ENCODE data around the gene DUT.
A peak's percentile ranks its signal among the peaks of the same experiment; 100 is the strongest.

Gene DUT

GRCh38 chr15:48371550-48371949 lies 40.3 kb downstream of the DUT start:
- no peak for DNase-seq (ENCODE audit: low read depth)

GRCh38 chr15:48371961-48372360 lies 40.7 kb downstream of the DUT start:
- DNase-seq (ENCODE audit: low read depth): no peak

- DNase-seq (ENCODE audit: low read depth): peak; percentile 49
Measured at GRCh38 chr15:48373821-48374451, 42.7 kb downstream of the DUT start.

- no peak for DNase-seq (ENCODE audit: low read depth)
Measured at GRCh38 chr15:48374472-48374871, 43.2 kb downstream of the DUT start.

GRCh38 chr15:48375767-48376166 lies 44.5 kb downstream of the DUT start:
- DNase-seq (ENCODE audit: low read depth): no peak

GRCh38 chr15:48380198-48380597 lies 49.0 kb downstream of the DUT start:
- no peak for DNase-seq (ENCODE audit: low read depth)

- DNase-seq (ENCODE audit: low read depth): no peak
Measured at GRCh38 chr15:48381861-48382260, 50.6 kb downstream of the DUT start.

GRCh38 chr15:48383031-48383430 lies 51.8 kb downstream of the DUT start:
- DNase-seq (ENCODE audit: low read depth): no peak

GRCh38 chr15:48384616-48385015 lies 53.4 kb downstream of the DUT start:
- no peak for DNase-seq (ENCODE audit: low read depth)

- peak; percentile 98 for DNase-seq (ENCODE audit: low read depth)
Measured at GRCh38 chr15:48385031-48385830, 54.0 kb downstream of the DUT start.

GRCh38 chr15:48388016-48388851 lies 57.0 kb downstream of the DUT start:
- no peak for DNase-seq (ENCODE audit: low read depth)

GRCh38 chr15:48388910-48389309 lies 57.7 kb downstream of the DUT start:
- DNase-seq (ENCODE audit: low read depth): no peak

GRCh38 chr15:48389691-48390143 lies 58.5 kb downstream of the DUT start:
- peak; percentile 53 for DNase-seq (ENCODE audit: low read depth)

- DNase-seq (ENCODE audit: low read depth): no peak
Measured at GRCh38 chr15:48391950-48392349, 60.7 kb downstream of the DUT start.

- no peak for DNase-seq (ENCODE audit: low read depth)
Measured at GRCh38 chr15:48392356-48392755, 61.1 kb downstream of the DUT start.
